Fibroblast of skin of right quadriceps (primary cell): ENCODE measurements around the gene SNTG2.

Source experiments
- DNase-seq: peaks from one replicate; pipeline ENCODE4 v3.0.0-alpha.2; 2013

The SNTG2 gene

GRCh38 chr2:954687-955000 is 4.0 kb downstream of the SNTG2 start:
- no peak for DNase-seq

DNA sequence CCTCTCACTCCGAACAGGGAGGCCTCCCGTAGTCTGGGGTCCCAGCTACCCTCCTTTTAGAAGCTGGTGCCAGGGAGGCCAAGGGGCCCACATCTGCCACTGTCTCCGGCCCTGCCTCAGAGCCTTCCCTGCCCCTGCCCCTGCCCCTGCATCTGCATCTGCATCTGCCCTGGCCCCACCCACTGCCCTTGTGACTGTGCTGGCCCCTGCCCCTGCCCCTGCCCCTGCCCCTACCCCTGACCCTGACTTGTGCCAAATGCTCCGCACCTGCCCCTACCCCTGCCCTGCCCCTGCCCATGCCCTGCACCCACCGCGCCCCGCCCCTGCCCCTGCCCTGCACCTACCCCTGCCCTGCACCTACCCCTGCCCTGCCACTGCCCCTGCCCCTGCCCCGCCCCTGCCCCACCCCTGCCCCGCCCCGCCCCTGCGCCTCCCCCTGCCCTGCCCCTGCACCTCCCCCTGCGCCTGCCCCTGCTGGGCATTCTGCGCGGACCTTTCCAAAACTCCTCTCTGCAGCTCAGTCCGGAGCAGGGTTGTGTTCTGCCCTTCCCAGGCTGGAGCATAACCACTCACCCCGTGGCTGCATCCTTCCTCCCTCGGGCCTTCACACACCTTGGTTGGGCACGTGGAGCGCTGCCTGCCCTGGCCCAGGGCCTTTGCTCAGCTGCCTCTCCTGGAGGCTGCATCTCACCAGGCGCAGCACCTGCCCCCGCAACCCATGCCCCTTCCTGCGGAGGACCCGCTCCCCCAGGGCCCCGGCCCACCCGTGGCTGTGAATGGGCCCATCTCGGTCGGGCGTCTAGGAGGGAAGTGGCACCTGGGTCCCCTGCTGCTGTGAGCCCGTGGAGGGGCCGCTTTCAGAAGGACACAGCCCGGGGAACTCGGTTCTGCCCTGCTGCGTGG is 5.4 kb downstream of the SNTG2 start:
- no peak for DNase-seq

DNA sequence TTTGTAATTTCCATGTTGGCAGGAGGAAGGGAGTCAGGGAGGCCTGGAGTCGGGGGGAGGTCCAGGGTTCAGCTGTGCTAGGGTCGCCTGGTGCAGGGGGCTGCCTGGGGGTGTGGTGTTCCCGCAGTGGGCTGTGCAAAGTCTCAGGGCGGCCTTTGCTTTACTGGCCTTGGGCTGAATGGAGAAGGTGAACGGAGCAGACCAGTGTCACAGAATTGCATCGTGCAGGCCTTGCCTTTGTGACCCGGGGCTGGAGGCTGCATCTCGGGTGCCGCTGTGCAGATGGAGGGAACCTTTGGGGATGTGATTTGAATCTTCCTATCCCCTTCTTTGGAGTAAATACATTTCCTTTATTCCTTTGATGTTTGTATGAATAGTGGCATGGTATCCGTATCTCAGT is 8.8 kb downstream of the SNTG2 start:
- DNase-seq = no peak

DNA sequence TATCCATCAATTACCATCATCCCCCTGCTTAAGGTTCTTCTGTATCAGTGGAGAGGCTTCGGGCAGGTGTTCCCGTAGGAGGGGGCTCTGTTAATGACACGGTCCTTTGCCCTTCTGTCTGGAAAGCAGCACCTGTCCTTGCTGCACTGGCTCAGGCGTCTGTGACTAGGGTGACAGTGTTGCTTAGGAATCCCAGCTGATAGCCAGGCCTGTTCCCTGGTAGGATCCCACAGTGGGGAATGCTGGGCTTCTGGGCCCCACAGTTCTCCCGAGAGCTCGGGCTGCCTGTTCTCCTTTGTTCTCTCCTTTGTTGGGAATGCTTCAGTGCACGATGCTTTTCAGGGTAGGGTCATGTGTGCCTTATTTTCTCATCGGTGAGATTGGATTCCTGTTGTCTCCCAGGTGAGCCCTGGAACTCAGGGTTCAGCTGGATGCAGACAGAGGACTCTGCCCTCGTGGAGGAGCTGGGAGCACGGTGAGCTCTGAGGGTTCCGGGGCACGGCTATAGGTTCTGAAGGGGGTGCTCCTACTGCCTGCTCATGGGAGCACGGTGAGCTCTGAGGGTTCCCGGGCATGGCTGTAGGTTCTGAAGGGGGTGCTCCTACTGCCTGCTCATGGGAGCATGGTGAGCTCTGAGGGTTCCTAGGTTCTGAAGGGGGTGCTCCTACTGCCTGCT is 9.6 kb downstream of the SNTG2 start:
- DNase-seq = no peak

DNA sequence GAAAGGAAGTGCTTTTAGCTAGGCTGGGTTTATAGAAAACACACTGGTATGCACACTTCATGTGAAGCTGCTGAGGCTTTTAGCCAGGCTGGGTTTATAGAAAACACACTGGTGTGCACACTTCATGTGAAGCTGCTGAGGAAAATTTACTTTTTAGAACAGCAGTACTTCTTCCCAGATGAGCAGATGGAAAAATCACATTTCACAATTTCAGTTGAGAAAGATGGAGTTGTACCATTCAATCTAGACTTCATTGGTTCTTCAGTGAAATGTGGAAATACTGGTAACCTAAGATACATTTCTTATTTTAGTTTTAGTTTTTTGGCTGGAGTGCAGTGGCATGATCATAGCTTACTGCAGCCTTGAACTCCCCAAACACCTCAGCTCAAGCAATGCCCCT is 11.1 kb downstream of the SNTG2 start:
- DNase-seq = no peak

DNA sequence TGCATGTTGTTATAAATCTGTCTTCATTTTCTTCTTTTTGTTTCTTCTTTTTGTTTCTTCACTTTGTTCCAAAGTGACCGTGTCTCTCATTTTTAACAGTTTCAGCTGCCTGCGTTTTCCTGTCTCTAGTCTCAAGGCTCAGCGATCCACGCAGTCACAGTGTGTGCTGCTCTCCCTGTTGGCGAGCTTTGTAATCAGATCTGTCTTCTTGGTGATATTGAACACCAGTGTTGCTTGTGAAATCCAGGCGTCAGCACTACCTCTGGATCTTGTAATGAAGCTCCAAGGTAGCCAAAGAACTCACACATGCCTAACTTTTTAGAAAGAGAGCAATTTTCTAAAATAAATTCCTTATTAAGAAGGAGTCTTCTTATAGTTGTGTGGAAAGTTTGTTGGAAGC is 13.2 kb downstream of the SNTG2 start:
- no peak for DNase-seq

GRCh38 chr2:964562-964961 is 13.9 kb downstream of the SNTG2 start:
- no peak for DNase-seq

GRCh38 chr2:965640-966147 is 15.0 kb downstream of the SNTG2 start:
- DNase-seq = no peak

GRCh38 chr2:973129-973528 is 22.5 kb downstream of the SNTG2 start:
- DNase-seq = no peak

- DNase-seq = no peak
These were observed 23.4 kb downstream of the SNTG2 start for GRCh38 chr2:974054-974453.

GRCh38 chr2:974502-974901 is 23.9 kb downstream of the SNTG2 start:
- peak; percentile 38 for DNase-seq

- DNase-seq = no peak
These were observed 24.4 kb downstream of the SNTG2 start for GRCh38 chr2:975095-975494.

- no peak for DNase-seq
These were observed 28.6 kb downstream of the SNTG2 start for GRCh38 chr2:979069-979928.

DNA sequence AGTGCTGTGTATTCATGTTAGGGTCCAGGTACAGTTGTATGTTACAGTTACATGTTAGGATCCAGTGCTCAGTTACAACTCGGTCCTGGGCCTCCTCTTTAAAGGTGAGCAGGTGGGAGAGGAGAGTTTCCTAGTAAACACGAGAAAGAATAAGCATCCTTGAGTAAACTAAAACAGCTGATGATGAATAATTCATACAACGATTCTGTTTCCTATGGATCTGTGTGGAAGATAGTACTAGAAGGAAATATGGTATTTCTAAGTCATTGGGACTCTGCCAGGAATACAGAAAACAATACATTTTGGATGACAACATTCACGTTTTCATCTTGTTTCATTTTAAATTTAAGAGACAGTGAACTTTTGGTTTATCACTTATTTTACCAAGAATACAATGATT is 29.5 kb downstream of the SNTG2 start:
- DNase-seq = no peak

DNA sequence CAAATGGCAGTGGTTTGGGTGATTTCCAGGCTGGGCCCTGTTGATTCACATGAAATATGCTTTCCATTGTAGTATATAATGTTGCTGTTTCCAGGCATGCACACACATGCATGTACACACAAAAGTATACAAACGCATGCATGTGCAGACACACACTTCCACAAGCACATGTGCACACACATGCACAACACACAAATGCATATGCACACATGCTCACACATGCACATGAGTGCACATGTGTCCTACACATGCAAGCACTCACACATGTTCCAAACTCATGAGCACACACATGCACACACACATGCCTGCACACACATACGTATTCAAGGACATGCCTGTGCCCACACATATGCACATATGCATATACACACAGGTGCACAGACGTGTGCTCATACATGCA is 30.6 kb downstream of the SNTG2 start:
- DNase-seq = no peak

- DNase-seq = no peak
These were observed 31.1 kb downstream of the SNTG2 start for GRCh38 chr2:981759-982158.

DNA sequence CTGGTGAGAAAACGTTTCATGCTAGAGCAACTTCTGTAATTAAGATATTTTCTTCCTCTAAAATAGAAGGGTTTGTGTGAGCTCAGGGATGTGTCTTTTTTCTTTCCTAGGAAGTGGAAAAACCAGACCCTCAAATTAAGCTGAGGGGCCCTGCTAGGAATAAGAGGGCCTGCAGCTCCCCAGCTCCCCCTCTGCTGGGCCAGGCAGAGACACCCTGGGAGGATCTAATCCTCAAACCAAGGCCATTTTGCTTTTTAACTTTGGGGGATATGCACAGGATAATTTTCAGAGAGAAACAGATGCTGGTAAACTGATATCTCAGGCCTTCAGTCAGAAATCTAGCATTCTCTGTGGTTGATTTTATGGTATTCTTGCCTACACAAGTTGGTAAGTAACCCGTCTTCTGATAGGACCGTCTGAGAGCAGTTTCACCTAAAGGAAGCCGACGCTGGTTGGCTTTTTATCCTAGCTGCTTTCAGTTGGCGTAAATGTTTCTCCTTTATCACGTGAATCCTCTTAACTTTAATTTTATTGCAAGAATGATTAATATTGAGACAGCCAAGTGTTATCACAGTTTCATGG is 34.8 kb downstream of the SNTG2 start:
- no peak for DNase-seq

DNA sequence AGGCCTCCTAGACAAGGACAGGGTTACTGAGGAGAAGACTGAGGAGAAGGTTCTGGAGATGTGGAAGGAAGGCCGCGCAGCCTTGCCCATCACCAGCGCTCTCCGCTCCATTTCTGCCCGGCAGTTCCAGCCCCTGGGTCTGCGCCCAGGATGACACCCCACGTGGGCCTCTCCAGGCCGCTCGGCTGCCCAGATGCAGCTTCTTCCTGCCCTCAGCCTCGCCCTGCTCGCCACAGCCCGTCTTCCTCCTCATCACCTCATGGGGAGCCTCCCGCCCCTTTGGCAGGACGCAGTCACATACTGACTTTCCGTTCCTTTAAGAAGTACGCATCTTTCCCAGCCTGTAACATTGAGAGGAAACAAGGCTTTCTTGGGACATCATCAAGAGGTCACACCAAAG is 37.1 kb downstream of the SNTG2 start:
- no peak for DNase-seq

DNA sequence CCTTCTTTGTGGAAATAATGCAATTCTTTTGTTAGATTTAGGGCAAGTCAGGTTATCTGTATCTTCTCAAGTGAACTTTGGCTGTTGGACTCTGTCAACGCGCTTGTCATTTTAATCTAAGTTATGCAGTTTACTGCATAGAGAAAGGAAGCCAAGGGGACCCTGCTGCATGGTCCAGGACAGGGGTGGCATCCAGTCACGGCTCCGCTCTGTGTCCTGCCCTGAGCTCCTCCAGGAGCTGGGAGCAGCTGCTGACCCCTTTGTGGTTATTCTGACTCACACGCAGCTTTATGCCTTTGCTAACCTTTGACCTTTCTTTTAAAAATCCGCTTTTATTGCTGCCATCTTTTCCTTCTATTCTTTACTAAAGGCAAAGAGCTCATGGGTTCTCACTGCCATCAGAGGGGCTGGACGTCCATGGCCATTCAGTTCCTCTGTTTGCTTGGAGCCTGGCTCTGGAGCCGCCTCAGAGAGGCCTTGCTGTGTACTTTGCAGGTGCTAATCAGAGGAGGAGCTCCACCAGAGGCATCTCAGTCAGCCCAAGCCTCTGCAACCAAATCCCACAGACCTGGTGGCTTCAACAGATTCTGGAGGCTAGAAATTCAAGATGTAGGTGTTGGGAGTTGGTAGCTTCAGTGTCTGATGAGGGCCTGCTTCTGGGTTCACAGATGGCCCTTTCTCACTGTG is 39.3 kb downstream of the SNTG2 start:
- DNase-seq = no peak

DNA sequence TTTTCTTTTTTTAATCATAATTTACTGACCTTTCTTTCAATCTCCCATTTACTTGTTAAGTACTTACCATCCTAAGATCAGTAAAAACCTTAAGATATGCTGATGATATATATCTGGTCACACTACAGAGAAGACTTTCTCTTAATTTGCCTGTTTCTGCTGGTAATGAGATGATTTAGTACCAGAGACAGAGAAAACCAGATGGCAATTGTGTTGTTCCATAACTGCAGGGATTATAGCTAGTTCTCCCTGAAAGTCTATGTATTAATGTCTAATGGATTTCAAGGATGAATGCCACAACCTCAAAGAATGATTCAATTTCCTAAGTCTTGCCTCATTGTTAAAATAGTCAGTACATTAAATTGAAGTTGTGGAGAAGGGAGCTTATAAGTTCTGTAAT is 40.3 kb downstream of the SNTG2 start:
- DNase-seq = peak; percentile 7

GRCh38 chr2:1002350-1002749 is 51.7 kb downstream of the SNTG2 start:
- DNase-seq = peak; percentile 29

DNA sequence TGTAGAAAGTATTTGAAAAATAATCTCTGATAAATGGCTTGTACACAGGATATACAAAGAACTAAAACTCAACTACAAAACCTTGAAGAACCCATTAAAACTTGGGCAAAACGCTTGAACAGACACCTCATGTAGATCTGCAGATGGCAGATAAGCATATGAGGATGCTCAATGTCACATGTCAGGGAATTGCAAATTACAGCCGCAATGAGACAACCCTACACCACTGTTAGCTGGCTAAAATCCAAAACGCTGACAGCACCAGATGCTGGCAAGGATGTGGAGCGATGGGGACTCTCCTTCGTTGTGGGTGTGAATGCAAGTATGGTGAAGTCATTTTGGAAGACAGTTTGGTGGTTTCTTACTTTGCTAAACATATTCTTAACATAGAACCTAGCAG is 53.7 kb downstream of the SNTG2 start:
- DNase-seq = peak; percentile 34
